H9 (cell line): ENCODE results near the gene CCDC91. TPM values are rescaled to one million over a fixed set of nuclear protein-coding genes. Genes with fewer than 3 reads are reported as not detected.
A peak's percentile ranks its signal among the peaks of the same experiment; 100 is the strongest.

Experiments used
- DNase-seq: peaks from one replicate; pipeline ENCODE4 v3.0.0-alpha.2; 2017
- H2AFZ ChIP-seq: one replicate; pipeline ENCODE4 v1.6.1; 2013; ENCODE audit warnings: mild to moderate bottlenecking, low read length, control low read depth, moderate library complexity
- H2AK5ac ChIP-seq: 2 replicates; pipeline ENCODE4 v1.6.1; 2013; ENCODE audit warnings: low read length, control low read depth, mixed read lengths; ENCODE audit not compliant: insufficient read length
- H2BK120ac ChIP-seq: one replicate; pipeline ENCODE4 v1.6.1; 2013; ENCODE audit warnings: low read depth, mild to moderate bottlenecking, low read length, control low read depth, inconsistent platforms; ENCODE audit not compliant: poor library complexity, severe bottlenecking
- H2BK12ac ChIP-seq: 2 replicates; pipeline ENCODE4 v1.6.1; 2013; ENCODE audit warnings: low read length, control low read depth, mixed read lengths, low read depth; ENCODE audit not compliant: insufficient read length
- H2BK15ac ChIP-seq: 2 replicates; pipeline ENCODE4 v1.6.1; 2013; ENCODE audit warnings: low read depth, low read length, control low read depth
- H2BK20ac ChIP-seq: one replicate; pipeline ENCODE4 v1.6.1; 2013; ENCODE audit warnings: low read depth, mild to moderate bottlenecking, low read length, control low read depth, inconsistent platforms; ENCODE audit not compliant: poor library complexity, severe bottlenecking
- H2BK5ac ChIP-seq: 2 replicates; pipeline ENCODE4 v1.6.1; 2013; ENCODE audit warnings: low read length, control low read depth, mixed read lengths; ENCODE audit not compliant: insufficient read length
- H3K14ac ChIP-seq: 2 replicates; pipeline ENCODE4 v1.6.1; 2013; ENCODE audit warnings: low read length, control low read depth; ENCODE audit not compliant: insufficient read depth
- H3K18ac ChIP-seq: 2 replicates; pipeline ENCODE4 v1.6.1; 2013; ENCODE audit warnings: low read depth, mild to moderate bottlenecking, mixed read lengths, low read length, control low read depth; ENCODE audit not compliant: insufficient read length
- H3K23ac ChIP-seq: 2 replicates; pipeline ENCODE4 v1.6.1; 2013; ENCODE audit warnings: low read length, control low read depth, mixed read lengths, low read depth; ENCODE audit not compliant: insufficient read length
- H3K23me2 ChIP-seq: 2 replicates; pipeline ENCODE4 v1.6.1; 2013; ENCODE audit warnings: low read depth, mild to moderate bottlenecking, mixed read lengths, low read length, control low read depth; ENCODE audit not compliant: insufficient read length, poor library complexity, severe bottlenecking
- H3K27ac ChIP-seq: 2 replicates; pipeline ENCODE4 v1.5.1; 2013; ENCODE audit warnings: low read length, control low read depth, mixed read lengths, low read depth; ENCODE audit not compliant: insufficient read length
- H3K27me3 ChIP-seq: 2 replicates; pipeline ENCODE4 v1.6.1; 2013; ENCODE audit warnings: low read length, control low read depth, inconsistent platforms; ENCODE audit not compliant: insufficient read depth
- H3K4ac ChIP-seq: 2 replicates; pipeline ENCODE4 v1.6.1; 2013; ENCODE audit warnings: low read depth, mild to moderate bottlenecking, control low read depth, inconsistent platforms, low read length, moderate library complexity
- H3K4me1 ChIP-seq: 2 replicates; pipeline ENCODE4 v1.6.1; 2013; ENCODE audit warnings: low read length, control low read depth, inconsistent platforms; ENCODE audit not compliant: insufficient read depth
- H3K4me2 ChIP-seq: 2 replicates; pipeline ENCODE4 v1.6.1; 2013; ENCODE audit warnings: low read length, control low read depth, mixed read lengths; ENCODE audit not compliant: insufficient read length, insufficient read depth
- H3K56ac ChIP-seq: 2 replicates; pipeline ENCODE4 v1.6.1; 2013; ENCODE audit warnings: low read depth, mild to moderate bottlenecking, mixed read lengths, low read length, control low read depth; ENCODE audit not compliant: insufficient read length
- H3K79me1 ChIP-seq: 2 replicates; pipeline ENCODE4 v1.6.1; 2013; ENCODE audit warnings: low read depth, mild to moderate bottlenecking, moderate library complexity, low read length, control low read depth, inconsistent platforms; ENCODE audit not compliant: insufficient read depth, poor library complexity, severe bottlenecking
- H3K79me2 ChIP-seq: 2 replicates; pipeline ENCODE4 v1.6.1; 2013; ENCODE audit warnings: low read length, control low read depth, inconsistent platforms; ENCODE audit not compliant: insufficient read depth
- H3K9ac ChIP-seq: 2 replicates; pipeline ENCODE4 v1.6.1; 2013; ENCODE audit warnings: low read length, control low read depth, mixed read lengths; ENCODE audit not compliant: insufficient read length; ENCODE audit errors: extremely low read depth
- H3K9me3 ChIP-seq: one replicate; pipeline ENCODE4 v1.6.1; 2013; ENCODE audit warnings: low read depth, low read length, inconsistent platforms; ENCODE audit not compliant: control insufficient read depth
- H3T11ph ChIP-seq: one replicate; pipeline ENCODE4 v1.6.1; 2013; ENCODE audit warnings: mild to moderate bottlenecking, low read length, control low read depth, inconsistent platforms
- H4K20me1 ChIP-seq: one replicate; pipeline ENCODE4 v1.6.1; 2013; ENCODE audit not compliant: control insufficient read depth, insufficient read length, insufficient read depth
- H4K5ac ChIP-seq: 2 replicates; pipeline ENCODE4 v1.6.1; 2013; ENCODE audit warnings: low read depth, mild to moderate bottlenecking, mixed read lengths, low read length, control low read depth; ENCODE audit not compliant: insufficient read length
- H4K8ac ChIP-seq: replicated peaks from 2 replicates; pipeline ENCODE4 v1.6.1; 2013; ENCODE audit warnings: low read length, control low read depth, mixed read lengths, low read depth; ENCODE audit not compliant: insufficient read length
- H4K91ac ChIP-seq: 2 replicates; pipeline ENCODE4 v1.6.1; 2013; ENCODE audit warnings: low read depth, mild to moderate bottlenecking, moderate library complexity, mixed read lengths, low read length, control low read depth; ENCODE audit not compliant: insufficient read length
- H3K27ac Mint-ChIP-seq, 3 experiments: 2 replicates in 2 of 3; 3 replicates in 1 of 3; pipeline ENCODE4 v1.8.0; 2020 to 2021; ENCODE audit warnings: mixed read lengths in 3 of 3, mild to moderate bottlenecking in 1 of 3, moderate library complexity in 1 of 3
- H3K27me3 Mint-ChIP-seq: 2 replicates; pipeline ENCODE4 v1.8.0; 2021; ENCODE audit warnings: low read depth, mild to moderate bottlenecking, moderate library complexity, mixed read lengths
- H3K36me3 Mint-ChIP-seq, 3 experiments: 2 replicates in 2 of 3; 3 replicates in 1 of 3; pipeline ENCODE4 v1.8.0; 2020 to 2021; ENCODE audit warnings: low read depth in 3 of 3, mixed read lengths in 3 of 3; ENCODE audit not compliant: insufficient read depth in 1 of 3
- H3K4me1 Mint-ChIP-seq, 2 experiments: 2 replicates each; pipeline ENCODE4 v1.8.0; 2020; ENCODE audit warnings: mixed read lengths in 2 of 2
- H3K4me3 Mint-ChIP-seq, 2 experiments: 2 replicates in 1 of 2; 3 replicates in 1 of 2; pipeline ENCODE4 v1.8.0; 2020 to 2021; ENCODE audit warnings: mild to moderate bottlenecking in 2 of 2, mixed read lengths in 2 of 2, moderate library complexity in 1 of 2
- H3K9me3 Mint-ChIP-seq, 2 experiments: 2 replicates in 1 of 2; 3 replicates in 1 of 2; pipeline ENCODE4 v1.8.0; 2020; ENCODE audit warnings: mild to moderate bottlenecking in 2 of 2, mixed read lengths in 2 of 2, moderate library complexity in 1 of 2
- CTCF ChIP-seq: fragments of 200-600 bp; sonication (generic); conservative IDR thresholded peaks from 3 replicates; pipeline ENCODE4 v1.8.0; 2021; ENCODE audit warnings: antibody characterized with exemption, mild to moderate bottlenecking
- WGBS: extraction: QIAGEN DNeasy Blood & Tissue Kit; methylation state at CpG from one replicate; pipeline ENCODE4 v1.1.7; 2013; ENCODE audit warnings: missing lambda C conversion rate, low lambda C conversion rate, mixed read lengths; ENCODE audit not compliant: insufficient read length; ENCODE audit errors: extremely low coverage; 5-methylcytosine and 5-hydroxymethylcytosine counted together
- total RNA-seq: library from RNA; stranded (reverse); gene quantifications from 2 replicates; pipeline ENCODE4 v1.2.1, GENCODE V29; 2021

Gene CCDC91
- total RNA-seq, 1 experiment from 2014 or later: 22.7 TPM

GRCh38 chr12:28191051-28192048 lies 1.1 kb downstream of the CCDC91 start:
- Histone ChIP-seq H3T11ph (no peak overlapping the region), H2BK5ac (no peak overlapping the region), H3K18ac (peak overlapping the region; percentile 5), H2BK12ac (no peak overlapping the region), H2BK120ac (no peak overlapping the region), H3K79me2 (peaks cover 17% of the 10 kb centered on the region; the same call in 1 of the 2 replicates), H3K27ac (no peak overlapping the region), H4K20me1 (no peaks in the 10 kb centered on the region), H2BK15ac (no peak overlapping the region), H2BK20ac (no peak overlapping the region), H3K56ac (no peak overlapping the region), H3K79me1 (no peaks in the 10 kb centered on the region), H3K27me3 (no peaks in the 10 kb centered on the region), H3K23me2 (peaks cover 8% of the 10 kb centered on the region), H3K14ac (peak overlapping the region; percentile 59; the same call in 1 of the 2 replicates), H3K4me2 (peak overlapping the region; percentile 92), H3K4me1 (peaks cover 2% of the 10 kb centered on the region; the same call in 1 of the 2 replicates), H3K9me3 (no peaks in the 10 kb centered on the region), H4K5ac (no peak overlapping the region), H3K4ac (no peak overlapping the region), H3K23ac (no peak overlapping the region), H4K91ac (no peak overlapping the region), H2AK5ac (no peak overlapping the region), H3K9ac (peak overlapping the region; percentile 72), H2AFZ (peak overlapping the region; percentile 46), H4K8ac (no peak overlapping the region)
- peak overlapping the region; percentile 90 to 95 for H3K4me3 Mint-ChIP-seq
- H3K27ac Mint-ChIP-seq: peak overlapping the region; percentile 49 to 93 (median 91); a peak in 3 of 7 replicates
- H3K27me3 Mint-ChIP-seq: no peaks in the 10 kb centered on the region; the same call in 1 of the 2 replicates
- WGBS: no CpG with 5 or more reads among the region's 18 CpGs
- peaks cover 16 to 41% (median 34%) of the 10 kb centered on the region in 3 experiments for H3K36me3 Mint-ChIP-seq
- H3K4me1 Mint-ChIP-seq: peaks cover 22% of the 10 kb centered on the region in 2 experiments
- DNase-seq: no peak
- peaks cover 9 to 22% of the 10 kb centered on the region in 2 experiments for H3K9me3 Mint-ChIP-seq
- no peak for TF ChIP-seq CTCF
